ENCODE results near the gene SLC6A4. TPM values are rescaled to one million over a fixed set of nuclear protein-coding genes. Genes with fewer than 3 reads are reported as not detected.

Gene SLC6A4
- total RNA-seq, 4 donors from 2014 or later: 1.3 TPM; not detected in 2

DNA sequence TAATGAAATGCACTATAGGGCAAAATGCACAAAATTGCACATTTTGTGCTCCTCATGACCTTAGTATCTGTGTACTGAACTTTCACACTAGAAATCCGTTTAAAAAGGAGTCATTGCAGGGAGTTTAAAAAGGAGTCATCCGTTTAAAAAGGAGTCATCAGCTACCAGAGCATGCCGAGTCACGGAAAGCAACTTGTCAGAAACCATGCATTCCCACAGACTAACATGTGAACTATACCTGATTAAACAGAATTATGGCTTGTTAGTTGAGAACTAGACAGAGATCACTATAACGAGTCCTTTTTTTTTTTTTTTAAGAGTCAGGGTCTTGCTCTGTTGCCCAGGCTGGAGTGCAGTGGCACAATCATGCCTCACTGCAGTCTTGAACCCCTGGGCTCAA, 35.9 kb downstream of the SLC6A4 start:
- TF ChIP-seq, protein P1, sequence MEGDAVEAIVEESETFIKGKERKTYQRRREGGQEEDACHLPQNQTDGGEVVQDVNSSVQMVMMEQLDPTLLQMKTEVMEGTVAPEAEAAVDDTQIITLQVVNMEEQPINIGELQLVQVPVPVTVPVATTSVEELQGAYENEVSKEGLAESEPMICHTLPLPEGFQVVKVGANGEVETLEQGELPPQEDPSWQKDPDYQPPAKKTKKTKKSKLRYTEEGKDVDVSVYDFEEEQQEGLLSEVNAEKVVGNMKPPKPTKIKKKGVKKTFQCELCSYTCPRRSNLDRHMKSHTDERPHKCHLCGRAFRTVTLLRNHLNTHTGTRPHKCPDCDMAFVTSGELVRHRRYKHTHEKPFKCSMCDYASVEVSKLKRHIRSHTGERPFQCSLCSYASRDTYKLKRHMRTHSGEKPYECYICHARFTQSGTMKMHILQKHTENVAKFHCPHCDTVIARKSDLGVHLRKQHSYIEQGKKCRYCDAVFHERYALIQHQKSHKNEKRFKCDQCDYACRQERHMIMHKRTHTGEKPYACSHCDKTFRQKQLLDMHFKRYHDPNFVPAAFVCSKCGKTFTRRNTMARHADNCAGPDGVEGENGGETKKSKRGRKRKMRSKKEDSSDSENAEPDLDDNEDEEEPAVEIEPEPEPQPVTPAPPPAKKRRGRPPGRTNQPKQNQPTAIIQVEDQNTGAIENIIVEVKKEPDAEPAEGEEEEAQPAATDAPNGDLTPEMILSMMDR (IDR thresholded peaks at IDR 0.05; ENCODE audit: low read depth): no peak

DNA sequence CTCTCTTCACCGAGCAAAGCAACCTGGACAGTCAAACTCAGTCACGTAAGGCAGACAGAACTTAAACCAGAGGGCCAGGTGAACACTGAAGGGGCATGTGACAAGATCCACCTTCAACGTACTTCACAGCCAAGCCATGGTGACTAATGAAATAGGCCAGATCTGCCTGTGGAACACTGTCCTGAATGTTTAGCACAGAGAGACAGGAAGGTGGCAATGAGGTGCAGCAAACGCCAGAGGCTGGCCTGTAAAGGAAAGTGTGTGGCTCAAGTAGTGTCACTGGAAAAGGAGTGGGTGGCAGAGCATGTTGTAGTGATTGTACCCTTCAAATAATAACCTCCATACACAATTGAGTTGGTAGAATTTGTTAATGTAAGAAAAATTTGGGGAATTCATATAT, 38.1 kb downstream of the SLC6A4 start:
- TF ChIP-seq, protein P1 (IDR thresholded peaks at IDR 0.05; ENCODE audit: low read depth): no peak

DNA sequence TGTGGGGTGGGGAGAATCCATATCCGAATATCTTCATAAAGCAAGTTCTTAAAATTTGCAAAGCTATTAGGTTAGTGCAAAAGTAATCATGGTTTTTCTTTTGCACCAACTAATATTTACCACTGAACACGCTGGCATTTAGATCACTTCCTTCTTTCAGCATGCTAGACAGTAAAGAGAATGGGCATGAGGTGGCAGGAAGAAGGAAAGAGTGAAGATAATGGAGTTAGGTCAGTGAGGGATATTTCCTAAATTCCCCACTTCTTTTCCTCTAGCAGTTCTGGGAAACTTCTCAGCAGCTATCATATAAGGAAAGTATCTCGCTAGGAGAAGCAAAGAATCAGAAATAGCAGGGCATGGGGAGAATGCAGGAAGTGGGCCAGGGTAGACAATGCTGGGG, 39.0 kb downstream of the SLC6A4 start:
- TF ChIP-seq, protein P1 (IDR thresholded peaks at IDR 0.05; ENCODE audit: low read depth): no peak

DNA sequence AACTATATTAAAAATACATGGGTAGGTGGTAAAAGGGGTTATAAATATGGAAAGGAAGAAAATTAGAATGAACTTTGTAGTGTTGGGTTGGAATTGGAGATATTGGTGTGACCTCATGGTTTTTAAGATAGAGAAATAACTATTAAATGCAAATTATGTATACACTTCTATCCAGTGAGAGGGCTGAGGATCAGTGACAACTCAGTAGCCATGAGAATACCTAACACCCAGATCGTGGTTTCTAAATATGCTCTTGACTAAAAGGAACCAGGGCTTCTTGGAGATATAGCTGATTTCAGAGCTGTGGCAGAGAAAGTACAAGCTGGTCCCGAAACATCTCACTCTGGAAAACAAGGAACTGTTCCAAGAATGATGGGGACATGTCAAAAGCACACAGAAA, 44.4 kb downstream of the SLC6A4 start:
- TF ChIP-seq, protein P1 (IDR thresholded peaks at IDR 0.05; ENCODE audit: low read depth): no peak

DNA sequence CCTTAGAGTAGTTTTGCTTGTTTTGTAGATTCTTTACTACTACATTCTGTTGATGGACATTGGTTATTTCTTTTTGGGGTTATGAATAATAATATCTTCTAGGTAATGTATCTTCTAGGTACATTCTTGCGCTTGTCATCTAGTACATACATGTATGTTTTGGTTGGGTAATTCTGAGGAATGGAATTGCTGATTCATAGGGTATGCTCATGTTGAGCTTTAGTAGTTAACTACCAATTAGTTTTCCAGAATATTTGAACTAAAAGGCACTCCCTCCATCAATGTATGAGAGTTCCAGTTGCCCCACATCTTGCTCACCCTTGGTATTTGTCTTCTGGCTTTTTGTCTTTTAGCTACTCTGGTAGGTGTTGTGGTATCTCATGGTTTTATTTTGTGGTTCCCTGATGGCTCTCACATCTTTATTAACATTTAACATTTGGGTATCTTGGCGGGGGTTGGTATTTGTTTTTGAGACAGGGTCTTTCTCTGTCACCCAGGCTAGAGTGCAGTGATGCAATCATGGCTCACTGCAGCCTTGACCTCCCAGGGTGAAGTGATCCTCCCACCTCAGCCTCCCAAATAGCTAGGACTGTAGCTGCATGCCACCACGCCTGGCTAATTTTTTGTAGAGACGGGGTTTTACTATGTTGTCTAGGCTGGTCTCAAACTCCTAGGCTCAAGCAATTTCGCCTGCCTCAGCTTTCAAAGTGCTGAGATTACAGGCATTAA, 47.1 kb downstream of the SLC6A4 start:
- TF ChIP-seq, protein P1 (IDR thresholded peaks at IDR 0.05; ENCODE audit: low read depth): no peak

DNA sequence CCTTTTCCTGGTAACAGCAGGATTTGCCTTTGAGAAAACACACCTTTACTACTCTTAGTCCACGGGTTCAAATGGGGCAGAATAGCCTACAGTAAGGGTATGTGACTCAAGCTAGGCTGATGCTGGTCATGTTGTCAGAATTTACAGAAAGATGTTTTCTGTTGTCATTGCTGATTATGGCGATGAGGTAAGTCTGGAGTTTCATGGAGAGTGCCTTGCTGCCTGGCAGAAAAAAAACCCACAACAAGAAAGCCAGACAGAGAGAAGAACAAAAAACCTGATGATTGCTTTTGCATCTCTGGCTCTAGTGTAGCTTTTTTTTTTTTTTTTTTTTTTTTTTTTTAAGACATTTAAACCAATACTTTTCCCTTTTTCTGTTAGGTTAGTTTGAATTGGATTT, 47.9 kb downstream of the SLC6A4 start:
- TF ChIP-seq, protein P1 (IDR thresholded peaks at IDR 0.05; ENCODE audit: low read depth): no peak

DNA sequence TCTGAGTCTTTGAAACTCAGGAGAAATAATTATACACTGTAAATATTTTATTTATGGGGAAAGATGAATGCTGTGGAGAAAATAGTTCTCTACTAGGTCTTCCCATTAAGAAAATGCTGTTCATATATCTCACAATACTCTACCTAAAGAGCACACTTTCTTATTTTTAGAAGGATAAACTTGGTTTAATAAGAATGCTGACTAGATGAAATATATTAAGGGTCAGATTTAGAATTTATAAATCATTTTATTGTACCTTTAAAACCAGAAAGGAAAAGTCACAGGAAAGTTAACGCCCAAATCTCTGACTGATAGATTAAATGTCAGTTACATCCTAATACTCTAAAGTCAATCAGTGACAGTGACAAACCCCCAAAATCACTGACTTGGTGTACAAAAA, 48.7 kb downstream of the SLC6A4 start:
- TF ChIP-seq, protein P1 (IDR thresholded peaks at IDR 0.05; ENCODE audit: low read depth): no peak

Measured in subcutaneous adipose tissue (tissue), 4 donors.